Hepatocyte (in vitro differentiated cells): ENCODE results near the gene KMT2A.

ENCODE experiments used
- EZH2 ChIP-seq: fragments of 200-600 bp; sonication (generic); IDR thresholded peaks from 2 replicates; pipeline ENCODE4 v1.6.1; 2016; ENCODE audit warnings: antibody characterized with exemption, mild to moderate bottlenecking, borderline replicate concordance
- TF ChIP-seq, protein P1 (sequence below): fragments of 200-600 bp; sonication (generic); IDR thresholded peaks from 2 replicates; pipeline ENCODE4 v1.5.1; 2016; ENCODE audit warnings: antibody characterized with exemption, mild to moderate bottlenecking; ENCODE audit not compliant: poor library complexity

DNA sequence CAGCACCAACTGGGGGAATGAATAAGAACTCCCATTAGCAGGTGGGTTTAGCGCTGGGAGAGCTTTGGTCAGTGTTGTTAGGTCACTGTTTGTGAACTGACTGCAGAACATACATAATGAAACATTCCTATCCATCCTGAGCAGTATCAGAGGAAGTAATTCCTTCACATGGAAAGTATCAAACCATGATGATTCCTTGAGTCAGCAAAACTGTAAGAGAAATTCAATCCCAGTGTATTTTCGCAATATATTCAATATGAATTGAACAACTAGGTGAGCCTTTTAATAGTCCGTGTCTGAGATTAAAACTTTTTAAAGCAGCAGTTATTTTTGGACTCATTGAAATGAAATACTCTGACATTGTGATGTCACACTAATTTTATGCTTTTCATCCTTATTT, 48.1 kb downstream of the KMT2A start:
- TF ChIP-seq EZH2, result no peak
- TF ChIP-seq, protein P1, sequence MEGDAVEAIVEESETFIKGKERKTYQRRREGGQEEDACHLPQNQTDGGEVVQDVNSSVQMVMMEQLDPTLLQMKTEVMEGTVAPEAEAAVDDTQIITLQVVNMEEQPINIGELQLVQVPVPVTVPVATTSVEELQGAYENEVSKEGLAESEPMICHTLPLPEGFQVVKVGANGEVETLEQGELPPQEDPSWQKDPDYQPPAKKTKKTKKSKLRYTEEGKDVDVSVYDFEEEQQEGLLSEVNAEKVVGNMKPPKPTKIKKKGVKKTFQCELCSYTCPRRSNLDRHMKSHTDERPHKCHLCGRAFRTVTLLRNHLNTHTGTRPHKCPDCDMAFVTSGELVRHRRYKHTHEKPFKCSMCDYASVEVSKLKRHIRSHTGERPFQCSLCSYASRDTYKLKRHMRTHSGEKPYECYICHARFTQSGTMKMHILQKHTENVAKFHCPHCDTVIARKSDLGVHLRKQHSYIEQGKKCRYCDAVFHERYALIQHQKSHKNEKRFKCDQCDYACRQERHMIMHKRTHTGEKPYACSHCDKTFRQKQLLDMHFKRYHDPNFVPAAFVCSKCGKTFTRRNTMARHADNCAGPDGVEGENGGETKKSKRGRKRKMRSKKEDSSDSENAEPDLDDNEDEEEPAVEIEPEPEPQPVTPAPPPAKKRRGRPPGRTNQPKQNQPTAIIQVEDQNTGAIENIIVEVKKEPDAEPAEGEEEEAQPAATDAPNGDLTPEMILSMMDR, result no peak
